HG03196 (cell line): ENCODE measurements around the gene PADI3.

Experiments used
- ATAC-seq: cut with Tn5 transposase; IDR thresholded peaks from one replicate; pipeline ENCODE4 v1.9.1; 2021; ENCODE audit not compliant: unreplicated experiment

Gene PADI3

DNA sequence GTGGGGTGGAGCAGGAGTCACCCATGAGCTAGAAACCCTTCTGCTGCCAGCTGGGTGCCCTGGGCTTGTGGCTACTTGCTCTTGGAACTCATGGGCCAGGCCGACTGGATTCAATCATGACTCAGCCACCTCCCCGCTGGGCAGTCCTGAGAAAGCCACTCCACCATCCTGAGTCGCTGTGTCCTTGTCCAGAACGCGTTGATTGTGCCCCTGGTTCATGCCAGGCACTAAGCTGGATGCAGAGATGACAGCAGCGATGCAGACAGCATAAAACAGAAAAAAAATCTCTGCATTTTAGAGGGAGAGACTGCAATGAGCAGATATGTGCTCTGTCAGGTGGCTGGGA is 33.4 kb upstream of the PADI3 start:
- ATAC-seq = no peak

DNA sequence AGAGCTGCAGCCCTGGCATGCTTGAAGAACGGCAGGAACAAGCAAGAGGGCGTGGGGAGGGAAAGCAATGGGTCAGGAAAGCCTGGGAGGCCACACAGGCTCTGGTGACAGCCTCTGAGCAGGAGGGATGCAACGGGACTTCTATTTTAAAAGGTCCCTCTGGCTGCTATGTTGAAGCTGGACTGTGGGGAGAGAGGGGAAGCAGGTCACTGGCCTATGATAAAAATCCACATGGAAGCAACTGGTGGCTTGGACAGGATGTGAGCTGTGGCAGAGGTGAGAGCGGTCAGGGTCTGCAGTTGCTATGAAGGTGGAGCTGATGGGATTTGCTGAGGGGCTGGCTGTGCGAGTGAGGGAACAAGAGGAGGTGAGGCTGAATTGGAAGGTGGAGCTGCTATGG is 32.8 kb upstream of the PADI3 start:
- ATAC-seq = no peak

DNA sequence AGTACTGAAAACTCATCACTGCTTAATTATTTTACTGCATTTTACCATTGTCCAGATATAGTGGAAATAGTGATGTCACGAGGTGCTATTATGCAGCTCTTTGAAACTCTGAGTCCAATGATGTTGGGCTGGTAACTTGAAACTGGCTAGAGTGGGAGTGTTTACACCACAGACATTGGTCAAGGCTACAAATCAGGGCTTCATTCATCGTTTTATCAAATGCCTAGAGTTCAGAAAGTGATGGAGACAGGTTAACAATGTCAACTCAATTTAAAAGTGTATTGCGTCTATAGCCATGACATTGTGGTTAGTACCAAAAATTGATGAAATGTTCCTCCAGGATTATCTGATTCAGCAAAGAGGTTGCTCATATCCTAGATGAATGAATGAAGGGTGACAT is 31.3 kb upstream of the PADI3 start:
- ATAC-seq = no peak

DNA sequence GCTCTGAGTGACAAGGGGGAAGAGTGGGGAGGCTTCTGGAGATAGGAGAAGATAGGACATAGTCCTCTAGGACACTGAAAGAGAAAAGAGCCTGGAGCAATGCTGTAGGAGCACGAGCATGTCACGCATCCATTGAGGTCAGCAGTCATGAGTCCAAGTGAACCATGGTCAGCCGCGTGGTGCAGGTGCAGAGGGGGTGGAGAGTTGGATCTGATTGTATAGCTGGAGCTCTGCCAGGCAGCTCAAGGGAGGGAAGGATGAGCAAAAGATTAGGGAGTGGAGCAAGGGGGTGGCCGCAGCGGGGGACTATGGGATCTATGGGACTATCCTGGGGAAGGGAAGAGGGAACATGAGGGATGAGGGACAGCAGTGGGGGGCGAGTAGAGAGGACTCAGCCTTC is 30.0 kb upstream of the PADI3 start:
- ATAC-seq = no peak

DNA sequence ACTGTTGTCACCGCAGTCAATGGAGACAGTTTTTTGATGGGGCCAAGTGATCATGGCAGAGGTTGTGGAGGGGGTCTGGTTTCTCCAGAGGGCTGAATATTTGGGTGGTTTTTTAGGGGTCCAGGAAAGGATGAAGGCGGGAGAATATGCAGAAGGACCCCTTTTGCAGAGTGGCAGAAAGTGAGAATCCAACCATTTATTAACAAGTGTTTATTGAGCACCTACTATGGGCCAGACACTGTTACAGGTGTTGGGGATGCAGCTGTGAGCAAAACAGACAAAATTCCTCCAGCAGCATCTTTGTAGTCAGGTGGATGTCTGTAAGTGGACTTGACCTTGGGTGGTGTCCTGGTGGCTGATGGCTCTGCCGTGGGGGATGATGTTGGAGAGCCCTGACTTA is 28.6 kb upstream of the PADI3 start:
- ATAC-seq = no peak

DNA sequence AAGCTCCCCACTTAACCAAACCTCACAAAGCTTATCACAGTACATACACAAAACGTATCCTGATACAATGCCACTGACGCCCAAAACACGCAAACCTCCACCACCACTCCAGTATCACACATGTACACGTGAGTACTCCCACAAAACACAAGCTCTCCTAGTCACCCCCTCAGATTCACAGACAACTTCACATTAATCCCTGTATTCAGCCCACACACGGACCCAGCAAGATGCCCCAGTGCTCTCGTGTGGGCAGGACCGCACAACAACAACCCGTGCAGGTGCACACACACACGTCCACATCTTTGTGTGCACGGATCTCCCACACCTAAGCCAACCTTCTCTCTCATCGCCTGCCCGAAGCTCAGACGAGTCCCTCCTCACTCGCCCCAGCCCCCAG is 26.3 kb upstream of the PADI3 start:
- ATAC-seq = no peak

DNA sequence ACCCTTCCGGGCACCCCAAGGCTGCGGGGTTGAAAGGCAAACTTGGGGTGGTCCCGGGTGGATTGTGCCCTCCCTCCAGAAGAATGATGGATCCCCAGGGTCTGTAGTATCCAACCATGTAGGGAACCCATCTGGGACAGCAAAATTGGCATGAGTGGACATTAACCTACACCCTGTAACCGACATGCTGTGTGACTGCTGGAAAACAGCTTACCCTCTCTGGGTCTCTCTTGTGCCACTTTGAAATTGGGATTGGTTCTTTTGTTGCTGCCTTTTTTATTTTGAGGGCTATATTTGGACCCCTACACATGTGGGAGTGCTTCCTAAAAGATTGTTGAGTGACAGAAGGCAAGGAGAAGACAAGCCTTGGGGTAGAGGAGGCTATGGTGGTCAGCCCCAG is 24.5 kb upstream of the PADI3 start:
- ATAC-seq = no peak

DNA sequence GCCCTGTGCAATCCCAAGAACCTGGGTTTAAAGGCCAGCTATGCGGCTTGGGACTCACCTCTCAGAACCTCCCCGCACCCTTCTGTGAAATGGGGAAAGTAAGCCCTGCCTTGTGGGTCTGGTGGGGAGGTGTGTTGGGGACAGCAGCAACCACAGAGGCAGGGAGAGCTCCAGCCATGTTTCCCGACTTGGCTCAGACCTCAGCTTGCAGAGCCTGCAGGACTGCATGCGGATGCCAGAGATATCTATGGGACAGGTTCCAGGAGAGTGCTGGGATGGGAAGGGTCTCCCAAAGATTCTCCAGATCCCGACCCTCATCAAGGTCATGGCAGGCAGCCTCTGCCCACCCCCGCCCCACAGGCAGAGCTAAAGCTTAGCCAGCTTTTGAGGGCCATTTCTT is 23.8 kb upstream of the PADI3 start:
- no peak for ATAC-seq

DNA sequence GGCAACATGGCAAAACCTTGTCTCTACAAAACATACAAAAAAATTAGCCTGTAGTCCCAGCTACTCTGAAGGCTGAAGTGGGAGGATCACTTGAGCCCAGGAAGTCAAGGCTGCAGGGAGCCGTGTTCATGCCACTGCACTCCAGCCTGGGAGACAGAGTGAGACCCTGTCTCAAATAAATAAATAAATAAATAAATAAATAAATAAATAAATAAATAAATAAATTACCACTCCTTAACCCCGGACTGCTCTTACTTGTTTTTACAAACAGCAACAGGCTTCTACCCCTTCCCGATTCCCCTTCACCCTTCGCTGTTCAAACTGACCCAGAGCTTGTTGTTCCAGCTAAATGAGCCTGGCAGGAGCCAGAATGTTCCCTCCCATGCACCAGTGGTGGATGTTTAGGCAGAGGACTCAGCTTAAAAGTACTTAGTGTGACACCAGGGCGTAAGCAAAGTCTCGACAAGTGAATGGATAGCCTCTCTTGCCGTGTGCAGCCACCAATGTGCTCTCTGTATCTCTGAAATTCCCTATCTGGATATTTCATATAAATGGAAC is 21.5 kb upstream of the PADI3 start:
- no peak for ATAC-seq

DNA sequence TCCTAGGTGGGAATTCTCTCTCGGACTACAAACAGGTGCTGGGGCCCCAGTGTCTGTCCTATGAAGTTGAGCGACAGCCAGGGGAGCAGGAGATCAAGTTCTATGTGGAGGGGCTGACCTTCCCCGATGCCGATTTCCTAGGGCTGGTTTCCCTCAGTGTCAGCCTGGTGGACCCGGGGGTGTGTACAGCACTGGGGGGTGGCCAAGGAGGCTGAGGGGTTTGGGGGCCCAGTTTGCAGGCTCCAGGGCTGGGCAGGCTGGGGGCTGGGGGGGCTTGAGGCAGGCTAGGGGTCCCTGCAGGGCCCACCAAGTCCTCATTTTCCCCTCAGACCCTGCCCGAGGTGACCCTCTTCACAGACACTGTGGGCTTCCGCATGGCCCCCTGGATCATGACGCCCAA is 20.3 kb upstream of the PADI3 start:
- no peak for ATAC-seq

DNA sequence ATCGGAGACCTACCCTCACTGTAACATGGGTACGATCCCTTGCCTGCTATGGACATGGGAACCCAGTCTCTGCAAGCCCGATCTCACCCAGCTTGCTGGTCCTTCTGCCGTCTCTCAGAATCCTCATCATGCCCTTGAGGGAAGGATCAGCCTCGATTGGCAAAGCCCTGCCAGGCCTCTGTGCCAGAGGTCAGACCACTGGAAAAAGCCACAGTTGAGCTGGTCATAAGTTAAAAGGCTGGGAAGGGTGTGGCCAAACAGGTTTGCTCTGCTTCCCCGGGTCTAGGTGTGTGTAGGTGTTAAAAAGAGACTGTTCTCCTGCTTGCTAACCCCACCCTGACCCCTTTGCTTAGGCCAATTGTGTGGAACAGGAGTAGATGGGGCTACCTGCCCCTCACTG is 19.5 kb upstream of the PADI3 start:
- ATAC-seq = no peak

DNA sequence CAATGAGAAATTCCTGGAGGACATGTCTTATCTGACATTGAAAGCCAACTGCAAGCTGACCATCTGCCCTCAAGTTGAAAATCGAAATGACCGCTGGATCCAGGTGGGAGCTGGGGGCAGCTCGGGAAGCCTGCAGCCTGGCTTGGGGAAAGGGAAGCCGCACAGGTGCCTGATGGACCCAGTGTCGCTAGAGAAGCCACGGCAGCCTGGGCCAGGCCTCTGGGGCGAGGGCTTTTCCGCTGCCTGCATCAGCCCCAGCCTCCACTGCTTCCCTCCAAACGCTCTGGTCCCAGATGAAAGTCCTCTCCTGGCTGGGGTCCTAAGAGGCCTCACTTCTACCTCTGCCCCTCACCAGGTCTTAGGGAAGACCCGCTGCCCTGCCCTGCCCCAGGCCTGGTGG is 18.8 kb upstream of the PADI3 start:
- ATAC-seq = no peak

DNA sequence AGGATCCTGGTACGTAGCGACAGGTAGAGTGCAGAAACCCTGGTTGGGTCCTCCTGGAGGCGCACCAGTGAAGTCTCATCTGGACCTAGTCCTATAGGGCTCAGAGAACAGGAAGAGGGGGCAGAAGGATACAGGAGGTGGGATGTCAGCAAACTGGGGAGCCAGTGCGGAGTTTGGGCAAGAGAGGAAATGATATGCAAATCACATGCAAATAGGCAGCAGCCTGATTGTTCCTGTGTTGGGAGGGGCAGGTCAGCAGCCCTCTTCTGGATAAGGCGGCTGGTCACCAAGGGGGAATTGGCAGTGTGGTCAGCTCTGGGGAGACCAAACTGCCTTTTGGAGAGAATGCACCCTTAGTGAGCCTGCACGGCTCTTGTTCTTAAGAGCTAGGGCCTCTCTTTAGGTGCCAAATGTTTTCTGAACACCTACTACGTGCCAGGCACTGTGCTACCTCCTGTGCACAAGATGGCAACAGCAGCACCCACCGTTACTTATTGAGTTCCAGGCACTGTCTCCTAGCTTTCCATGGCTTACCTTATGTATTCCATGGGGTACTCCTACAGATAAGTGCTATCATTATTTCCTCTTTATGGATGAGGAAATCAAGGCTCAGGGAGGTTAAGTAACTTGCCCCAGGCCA is 18.1 kb upstream of the PADI3 start:
- no peak for ATAC-seq

DNA sequence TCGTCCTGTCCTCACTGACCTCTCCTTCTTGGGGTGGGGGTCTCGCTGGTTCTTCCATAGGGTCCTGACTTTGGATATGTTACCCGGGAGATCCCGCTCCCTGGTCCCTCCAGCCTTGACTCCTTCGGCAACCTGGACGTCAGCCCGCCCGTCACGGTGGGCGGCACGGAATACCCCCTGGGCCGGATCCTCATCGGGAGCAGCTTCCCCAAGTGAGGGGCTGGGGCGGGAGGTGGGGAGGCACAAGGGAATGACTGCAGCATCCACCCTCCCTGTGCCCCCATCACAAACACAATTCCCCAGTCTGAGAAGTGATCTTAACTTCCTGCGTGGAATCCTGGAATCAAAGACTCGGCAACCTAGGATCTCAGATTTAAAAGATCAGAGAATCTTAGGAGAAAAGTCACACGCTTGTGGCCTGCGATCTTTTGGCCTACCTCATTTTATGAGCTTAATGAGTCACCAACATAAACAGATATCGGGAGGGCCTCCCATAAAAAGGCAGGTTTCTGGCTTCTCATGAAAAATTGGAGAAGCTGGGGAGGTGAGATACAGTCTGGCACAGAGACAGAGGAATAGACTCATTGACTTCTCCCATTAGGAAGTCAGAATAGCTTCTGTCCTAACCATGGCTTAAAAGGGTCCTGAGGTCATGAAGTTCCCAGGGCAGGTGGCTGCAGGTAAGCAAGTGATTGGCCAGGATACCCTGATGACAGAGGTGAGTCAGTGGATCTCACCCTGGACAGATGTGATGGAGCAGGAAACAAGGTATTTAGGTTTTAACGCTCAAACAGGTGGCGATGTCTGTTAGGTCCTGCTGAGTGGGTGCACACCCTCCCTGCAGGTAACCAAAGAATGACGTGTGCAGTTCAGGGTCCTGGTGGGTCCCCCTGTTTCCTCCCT is 15.9 kb upstream of the PADI3 start:
- no peak for ATAC-seq

DNA sequence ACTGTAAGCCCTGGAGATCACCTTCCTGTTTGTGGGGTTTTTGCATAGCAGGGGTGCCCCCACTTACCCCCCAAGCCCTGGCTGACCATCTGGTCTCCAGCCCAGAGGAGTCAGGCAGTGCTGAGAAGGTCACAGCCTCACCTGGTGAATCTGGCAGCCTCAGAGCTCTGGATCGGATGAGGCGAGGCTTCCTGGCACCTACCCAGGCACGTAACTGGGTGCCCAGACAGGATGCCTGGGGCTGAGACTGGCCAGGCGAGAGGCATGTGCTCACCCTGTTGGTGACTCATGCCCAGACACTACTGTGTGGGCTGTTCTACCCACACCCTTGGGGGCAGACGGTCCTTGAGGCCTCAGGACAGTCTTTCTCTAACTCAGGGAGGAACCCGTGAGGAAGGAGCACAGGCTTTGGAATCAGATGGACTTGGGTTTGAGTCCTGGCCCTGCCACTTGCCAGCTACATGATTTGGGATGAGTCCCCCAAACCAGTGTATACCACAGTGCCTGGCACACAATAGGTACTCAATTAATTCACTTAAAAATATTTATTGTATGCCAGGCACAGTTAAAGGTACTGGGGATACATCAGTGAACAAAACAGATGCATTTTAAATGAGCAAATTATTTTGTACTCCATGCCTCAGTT is 15.1 kb upstream of the PADI3 start:
- no peak for ATAC-seq

DNA sequence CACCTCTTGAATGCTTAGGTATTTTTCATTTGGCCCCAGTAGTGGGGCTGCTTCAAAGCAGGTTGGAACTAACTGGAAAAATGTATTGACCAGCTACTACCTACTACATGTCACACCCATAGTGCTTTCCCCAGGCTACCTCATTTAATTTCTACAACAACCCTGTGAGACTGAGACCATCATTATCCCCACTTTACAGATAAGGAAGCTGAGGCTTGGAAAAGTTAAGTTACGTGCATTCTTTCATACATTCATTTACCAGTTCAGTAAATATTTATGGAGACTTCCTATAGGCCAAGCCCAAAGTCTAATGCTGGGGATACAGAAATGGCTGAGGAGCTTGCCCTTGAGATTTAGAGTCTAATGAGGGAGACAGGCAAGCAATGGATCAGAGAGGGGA is 14.5 kb upstream of the PADI3 start:
- ATAC-seq = no peak

DNA sequence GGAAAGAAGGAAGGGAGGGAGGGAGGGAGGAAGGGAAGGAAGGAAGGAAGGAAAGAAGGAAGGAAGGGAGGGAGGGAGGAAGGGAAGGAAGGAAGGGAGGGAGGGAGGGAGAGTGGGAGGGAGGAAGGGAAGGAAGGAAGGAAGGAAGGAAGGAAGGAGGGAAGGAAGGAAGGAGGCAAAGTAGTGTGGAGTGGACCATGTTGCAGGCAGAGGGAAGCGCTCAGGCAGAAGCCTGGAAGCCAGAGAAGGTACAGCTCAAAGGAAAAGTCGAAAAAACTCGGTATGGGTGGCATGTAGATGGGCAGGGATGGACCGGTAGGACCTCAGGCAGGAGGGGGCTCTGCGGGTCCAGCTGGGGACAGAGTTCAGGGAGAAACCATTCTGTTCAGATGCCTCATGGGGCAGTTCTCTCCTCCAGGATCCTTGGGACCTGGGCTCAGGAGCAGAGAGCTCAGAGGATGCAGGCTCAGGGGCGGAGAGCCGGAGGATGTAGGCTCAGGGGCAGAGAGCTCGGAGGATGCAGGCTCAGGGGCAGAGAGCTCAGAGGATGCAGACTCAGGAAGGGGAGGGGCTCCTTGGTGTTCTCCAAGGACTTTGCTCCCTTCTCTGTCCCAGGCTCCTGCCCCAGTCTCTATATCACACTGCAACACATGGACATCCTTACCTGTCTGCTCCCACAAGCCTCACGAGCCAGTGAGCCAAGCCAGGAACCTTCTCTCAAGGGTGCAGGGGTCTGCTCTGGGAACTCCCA is 13.6 kb upstream of the PADI3 start:
- no peak for ATAC-seq

DNA sequence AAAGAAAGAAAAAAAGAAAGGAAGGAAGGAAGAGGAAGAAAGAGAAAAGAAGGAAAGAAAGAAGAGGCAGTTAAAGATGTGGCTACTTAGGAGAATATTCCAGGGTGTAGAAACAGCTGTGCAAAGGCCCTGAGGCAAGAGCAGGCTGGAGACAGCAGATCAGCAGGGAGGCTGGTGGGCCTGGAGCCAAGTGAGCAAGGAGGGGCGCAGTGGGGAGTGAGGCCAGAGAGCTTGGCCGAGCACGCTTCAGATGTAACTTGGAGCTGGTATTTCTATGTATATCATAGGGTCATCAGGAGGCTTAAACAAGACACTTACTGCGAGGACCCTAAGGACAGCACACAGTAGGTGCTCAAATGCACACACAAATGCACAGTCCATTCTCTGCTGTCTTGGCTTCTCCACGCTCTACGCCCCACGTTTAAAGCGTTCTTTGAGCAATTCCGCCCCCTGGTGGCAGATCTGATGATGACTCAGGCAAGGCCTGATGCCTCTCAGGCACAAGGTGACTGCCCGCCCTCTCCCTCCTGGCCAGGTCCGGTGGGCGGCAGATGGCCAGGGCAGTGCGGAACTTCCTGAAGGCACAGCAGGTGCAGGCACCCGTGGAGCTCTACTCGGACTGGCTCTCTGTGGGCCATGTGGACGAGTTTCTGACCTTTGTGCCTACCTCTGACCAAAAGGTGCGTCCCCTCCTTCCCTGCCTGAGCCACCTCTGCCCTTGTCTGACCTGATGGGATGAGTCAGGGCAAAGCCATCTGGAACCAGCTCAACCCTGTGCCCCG is 11.9 kb upstream of the PADI3 start:
- ATAC-seq = peak; percentile 52

DNA sequence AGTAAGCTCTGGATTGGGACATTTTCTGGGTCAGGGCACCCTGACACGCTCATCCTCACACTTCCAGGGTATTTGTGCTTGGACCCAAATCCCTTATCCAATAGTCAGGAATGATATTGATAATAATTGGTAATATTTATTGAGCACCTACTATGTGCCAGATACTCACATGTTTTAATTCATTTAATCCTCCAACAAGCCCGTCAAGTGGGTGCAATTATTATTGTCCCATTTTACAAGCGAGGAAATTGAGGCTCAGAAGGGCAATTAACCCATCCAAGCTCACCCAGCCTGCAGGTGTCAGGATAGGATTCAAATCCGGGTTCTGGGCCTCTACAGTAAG is 11.4 kb upstream of the PADI3 start:
- ATAC-seq = no peak

DNA sequence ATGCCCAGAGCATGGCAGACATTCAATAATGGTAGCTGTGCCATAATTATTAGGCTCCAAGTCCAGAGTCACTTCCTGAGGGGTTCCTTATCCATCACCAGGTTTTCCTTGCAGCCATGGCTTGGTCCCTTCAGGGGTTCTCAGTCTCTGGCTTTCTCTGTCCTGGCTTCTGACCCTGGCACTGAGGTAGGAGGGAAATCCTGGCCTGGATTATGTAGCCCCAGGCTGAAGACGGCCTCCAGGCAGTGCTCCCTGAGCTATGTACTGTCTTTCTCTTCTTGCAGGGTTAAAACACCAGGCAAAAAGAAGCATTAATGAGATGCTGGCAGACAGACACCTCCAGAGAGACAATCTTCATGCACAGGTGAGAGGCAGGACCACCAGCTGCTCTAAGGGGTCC is 9.5 kb upstream of the PADI3 start:
- ATAC-seq = no peak
